Naive thymus-derived CD4-positive, alpha-beta T cell (primary cell): ENCODE data around the gene MACROD2. TPM values are rescaled to one million over a fixed set of nuclear protein-coding genes. Genes with fewer than 3 reads are reported as not detected.

ENCODE experiments used
- ATAC-seq: fragments of 150-1000 bp; cut with Tn5 transposase; 2 replicates; pipeline ENCODE4 v1.10.0; 2021; ENCODE audit warnings: mild to moderate bottlenecking, moderate library complexity
- CTCF ChIA-PET: fragments of 350-600 bp; sonication (Branson Sonifier 250); formaldehyde crosslinking; loops from one replicate; lab custom pipeline; 2021; ENCODE audit warnings: antibody characterized with exemption; lab: Charles Lee
- POLR2A ChIA-PET: fragments of 350-600 bp; sonication (Branson Sonifier 250); formaldehyde crosslinking; loops from one replicate; lab custom pipeline; 2021; ENCODE audit warnings: antibody characterized with exemption, inconsistent platforms; lab: Charles Lee
- DNase-seq, 9 donors: peaks; one replicate each; pipeline versions ENCODE4 v3.0.0 to v3.0.0-alpha.2; 2020 to 2022; ENCODE audit warnings: mixed read lengths in 1 of 9
- H3K27ac ChIP-seq: one replicate; pipeline ENCODE4 v1.7.0; 2013; ENCODE audit warnings: mild to moderate bottlenecking, low read depth, low read length, moderate library complexity
- H3K27me3 ChIP-seq, 2 donors: one replicate each; pipeline ENCODE4 v1.7.0; 2013; ENCODE audit warnings: low read length in 2 of 2, mild to moderate bottlenecking in 2 of 2, moderate library complexity in 2 of 2; ENCODE audit not compliant: control insufficient read depth in 2 of 2, insufficient read depth in 2 of 2
- H3K36me3 ChIP-seq, 3 experiments: 1 replicate in 2 of 3; 2 replicates in 1 of 3; pipeline ENCODE4 v1.7.0; 2013; ENCODE audit warnings: low read length in 3 of 3, mild to moderate bottlenecking in 3 of 3, moderate library complexity in 1 of 3; ENCODE audit not compliant: insufficient read depth in 3 of 3, control insufficient read depth in 2 of 3
- H3K4me1 ChIP-seq, 2 donors: one replicate each; pipeline ENCODE4 v1.7.0; 2013; ENCODE audit warnings: low read length in 2 of 2, mild to moderate bottlenecking in 2 of 2, moderate library complexity in 1 of 2; ENCODE audit not compliant: control insufficient read depth in 2 of 2, insufficient read depth in 2 of 2
- H3K4me3 ChIP-seq: 2 replicates; pipeline ENCODE4 v1.7.0; 2013; ENCODE audit warnings: mild to moderate bottlenecking, low read length
- H3K9me3 ChIP-seq, 3 experiments: 1 replicate in 2 of 3; 2 replicates in 1 of 3; pipeline ENCODE4 v1.7.0; 2013; ENCODE audit warnings: low read length in 3 of 3; ENCODE audit not compliant: control insufficient read depth in 2 of 3
- H3K27ac Mint-ChIP-seq, 9 donors: one replicate each; pipeline ENCODE4 v1.8.0; 2020 to 2022; ENCODE audit warnings: mixed read lengths in 9 of 9, mild to moderate bottlenecking in 8 of 9, moderate library complexity in 5 of 9, inconsistent platforms in 2 of 9
- H3K27me3 Mint-ChIP-seq, 5 donors: one replicate each; pipeline ENCODE4 v1.8.0; 2021 to 2022; ENCODE audit warnings: mixed read lengths in 5 of 5, mild to moderate bottlenecking in 1 of 5
- H3K36me3 Mint-ChIP-seq, 5 donors: one replicate each; pipeline ENCODE4 v1.8.0; 2020 to 2022; ENCODE audit warnings: mixed read lengths in 5 of 5, mild to moderate bottlenecking in 3 of 5, inconsistent platforms in 1 of 5
- H3K4me1 Mint-ChIP-seq, 7 donors: one replicate each; pipeline ENCODE4 v1.8.0; 2020 to 2022; ENCODE audit warnings: mixed read lengths in 7 of 7, mild to moderate bottlenecking in 3 of 7, inconsistent platforms in 1 of 7
- H3K4me3 Mint-ChIP-seq, 10 donors: one replicate each; pipeline ENCODE4 v1.8.0; 2020 to 2022; ENCODE audit warnings: mild to moderate bottlenecking in 10 of 10, mixed read lengths in 10 of 10, moderate library complexity in 6 of 10, inconsistent platforms in 2 of 10
- H3K9me3 Mint-ChIP-seq, 11 donors: one replicate each; pipeline ENCODE4 v1.8.0; 2020 to 2022; ENCODE audit warnings: mixed read lengths in 11 of 11, mild to moderate bottlenecking in 4 of 11, inconsistent platforms in 1 of 11, moderate library complexity in 1 of 11
- intact Hi-C, 2 donors: fragments of 100-400 bp; cut with micrococcal nuclease; formaldehyde crosslinking; loops; one replicate each; pipeline ENCODE4 v1.15.1; 2023
- polyA plus RNA-seq, 2 donors: library from polyadenylated mRNA; unstranded; fragments of 300-500 nt; fragmentation: Illumina TruSeq; gene quantifications; one replicate each; pipeline ENCODE4 v1.2.3, GENCODE V29; 2021
- total RNA-seq, 6 experiments: library from RNA in 5 of 6; stranded (reverse) in 5 of 6; gene quantifications; 1 replicate in 5 of 6; 2 replicates in 1 of 6; pipeline ENCODE4 v1.2.3 and lab custom pipeline; 2021 to 2026

MACROD2 gene
- total and polyA plus RNA-seq, 7 experiments from 2014 or later = 0.27 to 0.86 (median 0.34) TPM; not detected in 4

GRCh38 chr20:14295770-14296309 lies 300.5 kb downstream of the MACROD2 start:
- CTCF ChIA-PET = no interaction called here
- no peak overlapping the region for H3K4me3 Mint-ChIP-seq
- H3K27me3 Mint-ChIP-seq = no peaks in the 10 kb centered on the region
- intact Hi-C loops = no loop called here
- no peak overlapping the region for H3K27ac ChIP-seq
- H3K36me3 Mint-ChIP-seq = no peaks in the 10 kb centered on the region
- H3K27ac Mint-ChIP-seq = no peak overlapping the region
- peaks cover 0 to 4% (median 0%) of the 10 kb centered on the region in 3 experiments for H3K9me3 ChIP-seq
- H3K4me1 Mint-ChIP-seq = no peaks in the 10 kb centered on the region
- POLR2A ChIA-PET = no interaction called here
- H3K4me3 ChIP-seq = no peak overlapping the region
- H3K36me3 ChIP-seq = no peaks in the 10 kb centered on the region
- H3K27me3 ChIP-seq = no peaks in the 10 kb centered on the region
- no peaks in the 10 kb centered on the region for H3K4me1 ChIP-seq
- no peak for ATAC-seq
- DNase-seq = no peak
- peaks cover 0 to 19% (median 7%) of the 10 kb centered on the region in 11 donors for H3K9me3 Mint-ChIP-seq

- ATAC-seq (no peak), DNase-seq (no peak)
- H3K4me1 Mint-ChIP-seq = no peaks in the 10 kb centered on the region
- no peaks in the 10 kb centered on the region for H3K27me3 Mint-ChIP-seq
- Histone ChIP-seq H3K27ac (no peak overlapping the region), H3K4me3 (no peak overlapping the region), H3K27me3 (no peaks in the 10 kb centered on the region), H3K9me3 (peaks cover 0 to 4% (median 0%) of the 10 kb centered on the region in 3 experiments), H3K36me3 (no peaks in the 10 kb centered on the region), H3K4me1 (no peaks in the 10 kb centered on the region)
- peaks cover 0 to 13% (median 10%) of the 10 kb centered on the region in 11 donors for H3K9me3 Mint-ChIP-seq
- no peak overlapping the region for H3K4me3 Mint-ChIP-seq
- intact Hi-C loops = no loop called here
- POLR2A ChIA-PET = no interaction called here
- H3K27ac Mint-ChIP-seq = no peak overlapping the region
- no peaks in the 10 kb centered on the region for H3K36me3 Mint-ChIP-seq
- CTCF ChIA-PET = no interaction called here
Observed at GRCh38 chr20:14299831-14300230, 304.5 kb downstream of the MACROD2 start.

- intact Hi-C loops = no loop called here
- H3K4me1 Mint-ChIP-seq = no peaks in the 10 kb centered on the region
- ChIA-PET POLR2A (no interaction called here), CTCF (no interaction called here)
- no peak for ATAC-seq
- H3K4me1 ChIP-seq = no peaks in the 10 kb centered on the region
- DNase-seq = no peak
- no peaks in the 10 kb centered on the region for H3K36me3 Mint-ChIP-seq
- H3K36me3 ChIP-seq = no peaks in the 10 kb centered on the region
- no peak overlapping the region for H3K4me3 Mint-ChIP-seq
- H3K4me3 ChIP-seq = no peak overlapping the region
- peaks cover 3 to 12% (median 8%) of the 10 kb centered on the region in 11 donors for H3K9me3 Mint-ChIP-seq
- H3K9me3 ChIP-seq = no peaks in the 10 kb centered on the region
- no peaks in the 10 kb centered on the region for H3K27me3 ChIP-seq
- no peak overlapping the region for H3K27ac ChIP-seq
- no peak overlapping the region for H3K27ac Mint-ChIP-seq
- H3K27me3 Mint-ChIP-seq = no peaks in the 10 kb centered on the region
Observed at GRCh38 chr20:14303106-14303505, 307.8 kb downstream of the MACROD2 start.

- POLR2A ChIA-PET = no interaction called here
- intact Hi-C loops = no loop called here
Observed at GRCh38 chr20:14303651-14304050, 308.3 kb downstream of the MACROD2 start.

GRCh38 chr20:14304472-14304871 lies 309.2 kb downstream of the MACROD2 start:
- ChIA-PET CTCF (no interaction called here), POLR2A (no interaction called here)
- DNase-seq (no peak), ATAC-seq (no peak)
- intact Hi-C loops = no loop called here
- H3K4me3 ChIP-seq = no peak overlapping the region
- Mint-ChIP-seq H3K27ac (no peak overlapping the region), H3K36me3 (no peaks in the 10 kb centered on the region), H3K9me3 (peaks cover 0 to 11% (median 4%) of the 10 kb centered on the region in 11 donors), H3K27me3 (no peaks in the 10 kb centered on the region), H3K4me1 (no peaks in the 10 kb centered on the region), H3K4me3 (no peak overlapping the region)
- no peak overlapping the region for H3K27ac ChIP-seq
- H3K4me1 ChIP-seq = no peaks in the 10 kb centered on the region
- H3K9me3 ChIP-seq = no peaks in the 10 kb centered on the region
- H3K36me3 ChIP-seq = no peaks in the 10 kb centered on the region
- H3K27me3 ChIP-seq = no peaks in the 10 kb centered on the region

More at GRCh38 chr20:14303651-14304050, 308.3 kb downstream of the MACROD2 start:
- H3K27me3 Mint-ChIP-seq = no peaks in the 10 kb centered on the region
- Histone ChIP-seq H3K36me3 (no peaks in the 10 kb centered on the region), H3K27me3 (no peaks in the 10 kb centered on the region), H3K9me3 (no peaks in the 10 kb centered on the region), H3K4me1 (no peaks in the 10 kb centered on the region), H3K27ac (no peak overlapping the region), H3K4me3 (no peak overlapping the region)
- no peak for ATAC-seq
- H3K4me3 Mint-ChIP-seq = no peak overlapping the region
- H3K36me3 Mint-ChIP-seq = no peaks in the 10 kb centered on the region
- CTCF ChIA-PET = no interaction called here
- H3K9me3 Mint-ChIP-seq = peaks cover under 1 to 12% (median 6%) of the 10 kb centered on the region in 11 donors
- no peak overlapping the region for H3K27ac Mint-ChIP-seq
- no peaks in the 10 kb centered on the region for H3K4me1 Mint-ChIP-seq
- no peak for DNase-seq

GRCh38 chr20:14307956-14308355 lies 312.6 kb downstream of the MACROD2 start:
- H3K27me3 ChIP-seq = no peaks in the 10 kb centered on the region
- DNase-seq (no peak), ATAC-seq (no peak)
- intact Hi-C loops = no loop called here
- CTCF ChIA-PET = no interaction called here
- Mint-ChIP-seq H3K4me1 (no peaks in the 10 kb centered on the region), H3K27ac (no peak overlapping the region), H3K36me3 (no peaks in the 10 kb centered on the region), H3K9me3 (peaks cover 0 to 11% (median 5%) of the 10 kb centered on the region in 11 donors), H3K4me3 (no peak overlapping the region), H3K27me3 (no peaks in the 10 kb centered on the region)
- H3K36me3 ChIP-seq = no peaks in the 10 kb centered on the region
- no peak overlapping the region for H3K27ac ChIP-seq
- POLR2A ChIA-PET = no interaction called here
- H3K9me3 ChIP-seq = no peaks in the 10 kb centered on the region
- H3K4me1 ChIP-seq = no peaks in the 10 kb centered on the region
- no peak overlapping the region for H3K4me3 ChIP-seq

GRCh38 chr20:14310977-14311627 lies 315.8 kb downstream of the MACROD2 start:
- Mint-ChIP-seq H3K36me3 (no peaks in the 10 kb centered on the region), H3K27me3 (no peaks in the 10 kb centered on the region), H3K27ac (no peak overlapping the region), H3K4me1 (no peaks in the 10 kb centered on the region), H3K9me3 (peaks cover 0 to 3% (median under 1%) of the 10 kb centered on the region in 11 donors), H3K4me3 (no peak overlapping the region)
- no peak overlapping the region for H3K4me3 ChIP-seq
- intact Hi-C loops = no loop called here
- H3K27me3 ChIP-seq = no peaks in the 10 kb centered on the region
- no peaks in the 10 kb centered on the region for H3K4me1 ChIP-seq
- DNase-seq (no peak), ATAC-seq (no peak)
- H3K36me3 ChIP-seq = no peaks in the 10 kb centered on the region
- POLR2A ChIA-PET = no interaction called here
- no peaks in the 10 kb centered on the region for H3K9me3 ChIP-seq
- CTCF ChIA-PET = interaction anchor here (0.7 kb wide), 1 partner anchor 459 kb away, joined by 3 read pairs; no protein-coding TSS in a partner anchor
- no peak overlapping the region for H3K27ac ChIP-seq
